K562 (cell line): ENCODE results near the gene FASTKD2. TPM values are rescaled to one million over a fixed set of nuclear protein-coding genes. Genes with fewer than 3 reads are reported as not detected.

Experiments
- ATAC-seq: fragments of 200-7000 bp; cut with Tn5 transposase; 3 replicates; pipeline ENCODE4 v1.9.1; 2020; ENCODE audit warnings: moderate library complexity
- BruUV-seq: library from RNA; stranded (reverse); fragments of 400-500 nt; replicated peaks from 2 replicates; lab custom pipeline; 2021; lab: Mats Ljungman, UMichigan
- CTCF ChIA-PET: fragments of 300-600 bp; formaldehyde crosslinking; extraction: SDS; loops from one replicate; lab custom pipeline; 2021; ENCODE audit warnings: low intra/inter-chr PET ratio; lab: Yijun Ruan, JAX
- POLR2A ChIA-PET: fragments of 300-600, 350-650 bp; sonication (Branson Sonifier 250); formaldehyde crosslinking; extraction: SDS; loops from one replicate; lab custom pipeline; 2021; ENCODE audit warnings: antibody characterized with exemption, inconsistent platforms; lab: Yijun Ruan, JAX
- DNase-seq, 4 experiments: peaks; one replicate each; pipeline versions ENCODE4 v3.0.0 to v3.0.0-alpha.2; 2011 to 2018; ENCODE audit warnings: low spot score in 3 of 4, mixed read lengths in 3 of 4; ENCODE audit errors: extremely low read depth in 1 of 4
- FAIRE-seq: peaks from 2 replicates; lab custom pipeline; 2011; peaks lifted over from hg19 to GRCh38; lab: Jason Lieb, UNC
- H2AFZ ChIP-seq: 2 replicates; pipeline ENCODE4 v1.6.0; 2011; ENCODE audit warnings: low read depth, low read length, control low read depth, inconsistent platforms
- H3K27ac ChIP-seq: fragments of 200-600 bp; 3 replicates; pipeline ENCODE4 v1.8.0; 2011; ENCODE audit warnings: low read depth, mild to moderate bottlenecking, control low read depth, inconsistent platforms, low read length, moderate library complexity, mixed read lengths; ENCODE audit errors: extremely low read depth
- H3K27me3 ChIP-seq, 2 experiments: fragments of 300-600 bp in 1 of 2; 2 replicates in 1 of 2; 3 replicates in 1 of 2; pipeline versions ENCODE4 v1.6.0 to v1.8.0; 2011; ENCODE audit warnings: inconsistent platforms in 2 of 2, low read length in 2 of 2, mild to moderate bottlenecking in 1 of 2, mixed read lengths in 1 of 2, moderate library complexity in 1 of 2; ENCODE audit not compliant: control insufficient read depth in 2 of 2, insufficient read depth in 2 of 2
- H3K36me3 ChIP-seq: fragments of 300-600 bp; 3 replicates; pipeline ENCODE4 v1.8.0; 2011; ENCODE audit warnings: mild to moderate bottlenecking, low read length, inconsistent platforms; ENCODE audit not compliant: control insufficient read depth, insufficient read depth
- H3K4me1 ChIP-seq, 2 experiments: fragments of 200-600 bp in 1 of 2; replicated peaks in 1 of 2; 2 replicates in 1 of 2; 3 replicates in 1 of 2; pipeline versions ENCODE4 v1.5.1 to v1.8.0; 2011; ENCODE audit warnings: inconsistent platforms in 2 of 2, low read length in 2 of 2, mild to moderate bottlenecking in 1 of 2, mixed read lengths in 1 of 2, moderate library complexity in 1 of 2; ENCODE audit not compliant: control insufficient read depth in 2 of 2, insufficient read depth in 2 of 2
- H3K4me2 ChIP-seq: 2 replicates; pipeline ENCODE4 v1.6.1; 2011; ENCODE audit warnings: low read length, control low read depth, inconsistent platforms, mixed read lengths; ENCODE audit not compliant: insufficient read depth
- H3K4me3 ChIP-seq: fragments of 200-600 bp; sonication (generic), shearing (Covaris generic); 2 replicates; pipeline ENCODE4 v1.5.1; 2016; ENCODE audit warnings: control low read depth, inconsistent platforms
- H3K79me2 ChIP-seq: fragments of 200-600 bp; 3 replicates; pipeline ENCODE4 v1.8.0; 2011; ENCODE audit warnings: low read length, inconsistent platforms; ENCODE audit not compliant: control insufficient read depth, insufficient read depth
- H3K9ac ChIP-seq, 2 experiments: 2 replicates each; pipeline versions ENCODE4 v1.6.0 to v1.6.1; 2011; ENCODE audit warnings: low read depth in 2 of 2, low read length in 2 of 2, control low read depth in 1 of 2, inconsistent platforms in 1 of 2, mild to moderate bottlenecking in 1 of 2, mixed read lengths in 1 of 2; ENCODE audit not compliant: insufficient read depth in 1 of 2
- H3K9me1 ChIP-seq: one replicate; pipeline ENCODE4 v1.6.0; 2011; ENCODE audit warnings: inconsistent platforms, mild to moderate bottlenecking, low read length, moderate library complexity; ENCODE audit not compliant: control insufficient read depth, insufficient read depth
- H3K9me3 ChIP-seq: replicated peaks from 2 replicates; pipeline ENCODE4 v1.5.1; 2011; ENCODE audit warnings: low read depth, low read length, inconsistent platforms; ENCODE audit not compliant: control insufficient read depth, insufficient read depth
- H4K20me1 ChIP-seq: replicated peaks from 2 replicates; pipeline ENCODE4 v1.6.1; 2011; ENCODE audit warnings: low read length, inconsistent platforms, mixed read lengths; ENCODE audit not compliant: control insufficient read depth, insufficient read depth
- BRD9 ChIP-seq: fragments of 450-650 bp; IDR thresholded peaks from 2 replicates; pipeline ENCODE4 v1.6.1; 2018; ENCODE audit warnings: low read depth; ENCODE audit not compliant: partially characterized antibody
- ERF ChIP-seq: fragments of 450-650 bp; formaldehyde crosslinking; IDR thresholded peaks from 2 replicates; pipeline ENCODE4 v1.4.0; 2020; ENCODE audit warnings: mild to moderate bottlenecking, mixed read lengths
- NFE2 ChIP-seq: IDR thresholded peaks from 2 replicates; pipeline ENCODE4 v1.6.1; 2014; ENCODE audit warnings: antibody characterized with exemption, low read depth
- RBM15 ChIP-seq: fragments of 200-400 bp; formaldehyde crosslinking; IDR thresholded peaks from 2 replicates; pipeline ENCODE4 v1.6.1; 2018; ENCODE audit warnings: mild to moderate bottlenecking, low read length, moderate library complexity; ENCODE audit not compliant: insufficient read depth
- SRF ChIP-seq, 2 experiments: fragments of 250-450, 450-650 bp in 1 of 2; sonication (Bioruptor Pico) in 1 of 2; sonication (generic) in 1 of 2; formaldehyde crosslinking; IDR thresholded peaks; 2 replicates each; pipeline versions ENCODE4 v1.5.0 to v1.5.1; 2020 to 2022; ENCODE audit warnings: mild to moderate bottlenecking in 1 of 2, missing genetic modification reagents in 1 of 2
- TRIM24 ChIP-seq, 2 experiments: fragments of 450-650 bp; IDR thresholded peaks; 2 replicates each; pipeline ENCODE4 v1.6.1; 2016
- ZNF586 ChIP-seq: fragments of 450-650 bp; formaldehyde crosslinking; conservative IDR thresholded peaks from 2 replicates; pipeline ENCODE4 v1.4.0; 2020; ENCODE audit warnings: mild to moderate bottlenecking, moderate library complexity
- WGBS: fragments of 100-300 bp; shearing (Covaris generic); methylation state at CpG from one replicate; pipeline ENCODE4 v1.1.6; 2016; ENCODE audit warnings: low coverage, mixed read lengths; ENCODE audit not compliant: insufficient coverage; ENCODE audit errors: missing lambda C conversion rate; 5-methylcytosine and 5-hydroxymethylcytosine counted together
- in situ Hi-C: fragments of 300-500 bp; cut with MboI; formaldehyde crosslinking; loops from 4 replicates; pipeline ENCODE4 v1.15.0; 2018; ENCODE audit warnings: inconsistent platforms, mixed read lengths
- intact Hi-C: fragments of 100-400 bp; cut with micrococcal nuclease; formaldehyde crosslinking; loops from 2 replicates; pipeline ENCODE4 v1.14.2; 2022
- polyA plus RNA-seq, 8 experiments: library from polyadenylated mRNA; depleted of rRNA in 4 of 8; stranded (reverse) in 5 of 8; unstranded in 3 of 8; fragments of >200 nt; fragmentation: Nextera tagmentation in 2 of 8; fragmentation: Illumina TruSeq in 1 of 8; extraction: Ambion mirVana in 2 of 8; extraction: Trizol in 1 of 8; gene quantifications; 2 replicates each; pipeline versions ENCODE4 v1.2.1 to v1.2.3, GENCODE V29; 2011 to 2014; ENCODE audit warnings: inconsistent platforms in 1 of 8, missing spikeins in 1 of 8
- total RNA-seq, 7 experiments: library from RNA; depleted of rRNA in 6 of 7; stranded (reverse); fragments of >200 nt in 6 of 7; fragmentation: Illumina TruSeq in 2 of 7; extraction: Trizol in 2 of 7; gene quantifications; 2 replicates each; pipeline versions ENCODE4 v1.2.1 to v1.2.3, GENCODE V29; 2011 to 2021; ENCODE audit warnings: low replicate concordance in 1 of 7
- TF ChIP-seq, protein P1 (sequence below): fragments of 450-650 bp; IDR thresholded peaks from 2 replicates; pipeline ENCODE4 v1.6.1; 2017; ENCODE audit warnings: antibody characterized with exemption, mild to moderate bottlenecking
- TF ChIP-seq, protein P2 (sequence below): fragments of 450-650 bp; formaldehyde crosslinking; IDR thresholded peaks from 2 replicates; pipeline ENCODE4 v1.4.0; 2020; ENCODE audit warnings: mild to moderate bottlenecking, mixed read lengths

The FASTKD2 gene
- total and polyA plus RNA-seq, 9 of the 15 experiments (the other 6 are each of a cell fraction or from before 2014, with no cell fraction given), result 20.8 to 90.6 (median 39.1) TPM

DNA sequence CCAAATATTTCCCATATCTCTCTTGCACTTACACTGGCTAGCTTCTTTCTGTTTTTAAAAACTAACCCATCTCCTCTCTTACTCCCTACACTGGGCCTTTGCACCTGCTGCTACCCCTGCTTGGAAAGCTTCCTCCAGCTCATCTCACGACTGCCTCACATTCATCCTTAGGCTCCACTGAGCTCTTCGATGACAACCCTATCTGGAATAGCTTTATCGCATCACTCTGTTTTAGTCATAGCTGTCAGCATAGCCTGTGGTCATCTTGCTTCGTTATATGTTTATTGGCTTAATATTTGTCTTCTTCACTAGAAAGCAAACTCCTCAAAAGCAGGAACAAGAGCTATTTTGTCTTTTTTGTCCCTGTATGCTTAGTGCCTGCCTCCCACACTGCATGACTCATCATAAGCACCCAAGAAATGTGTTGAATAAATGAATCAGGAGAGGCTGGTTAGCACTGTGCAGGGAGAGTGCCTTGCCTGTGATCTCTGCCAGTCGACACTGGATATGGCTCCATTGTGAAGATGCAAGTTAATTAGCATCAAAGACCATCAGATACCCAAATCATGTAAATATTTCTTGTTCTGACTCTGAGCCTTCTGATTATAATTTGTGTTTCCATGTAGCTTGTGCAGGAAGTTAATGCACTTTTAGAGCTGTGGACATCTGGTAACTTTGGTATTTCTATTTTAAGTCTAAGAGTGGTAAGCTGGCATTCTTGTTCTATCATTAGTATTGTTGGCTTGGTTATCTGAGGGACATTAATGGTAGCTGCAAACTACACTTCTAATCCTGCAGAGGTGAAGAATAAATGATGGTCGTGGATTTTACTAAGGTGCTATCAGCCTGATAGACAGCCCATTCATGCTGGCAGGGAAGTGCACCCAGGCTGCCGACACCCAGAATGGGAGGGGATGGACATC lies 36.9 kb upstream of the FASTKD2 start:
- Histone ChIP-seq H3K27ac (no peak overlapping the region), H3K9ac (no peak overlapping the region), H3K4me1 (no peaks in the 10 kb centered on the region), H3K27me3 (no peaks in the 10 kb centered on the region), H3K4me2 (no peak overlapping the region)
- peak in 1 of 4 experiments; percentile 3 for DNase-seq
- intact Hi-C loops, result no loop called here
- POLR2A ChIA-PET, result interaction anchor here (0.8 kb wide), 1 partner anchor 20 kb away, joined by 3 read pairs; no protein-coding TSS in a partner anchor
- TF ChIP-seq NFE2 (0 out of 2 replicates have a peak, but pooled peaks have one; percentile 17), SRF (CRISPR knock-in tag; IDR thresholded peaks at IDR 0.05) (no peak)
- TF ChIP-seq, all 486 proteins: peak for 1
- H3K9me3 ChIP-seq, result no peaks in the 10 kb centered on the region
- H3K36me3 ChIP-seq, result no peaks in the 10 kb centered on the region
- H2AFZ ChIP-seq, result no peak overlapping the region
- FAIRE-seq (no peak), ATAC-seq (no peak)
- CTCF ChIA-PET, result no interaction called here
- in situ Hi-C loops, result no loop called here
- H3K4me3 ChIP-seq, result no peak overlapping the region
- no peaks in the 10 kb centered on the region for H3K9me1 ChIP-seq
- H4K20me1 ChIP-seq, result no peaks in the 10 kb centered on the region
- H3K79me2 ChIP-seq, result no peaks in the 10 kb centered on the region
- BruUV-seq, result no TSS peak
- WGBS, result 0% methylated on average over 6 of the region's 7 CpGs

DNA sequence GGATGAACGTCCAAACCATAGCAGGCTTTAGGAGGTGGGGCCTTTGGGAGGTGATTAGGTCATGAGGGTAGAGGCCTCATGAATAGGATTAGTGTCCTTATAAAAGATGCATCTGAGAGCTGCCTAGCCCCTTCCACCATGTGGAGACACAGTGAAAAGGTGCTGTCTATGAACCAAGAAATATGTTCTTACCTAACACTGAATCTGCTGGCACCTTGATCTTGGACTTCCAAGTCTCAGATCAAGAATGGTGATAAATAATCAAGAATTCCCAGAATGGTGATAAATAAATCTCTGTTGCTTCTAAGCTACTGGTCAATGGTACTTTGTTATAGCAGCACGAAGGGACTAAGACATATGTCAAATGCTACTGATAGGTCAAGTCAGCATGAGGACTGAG lies 32.1 kb upstream of the FASTKD2 start:
- no peak overlapping the region for H3K27ac ChIP-seq
- H3K4me3 ChIP-seq, result no peak overlapping the region
- H3K27me3 ChIP-seq, result no peaks in the 10 kb centered on the region
- ChIA-PET POLR2A (no interaction called here), CTCF (no interaction called here)
- intact Hi-C loops (no loop called here), in situ Hi-C loops (no loop called here)
- DNase-seq, result no peak
- H4K20me1 ChIP-seq, result no peaks in the 10 kb centered on the region
- WGBS, result 0% methylated on average over 2 of the region's 2 CpGs
- no peak for ATAC-seq
- H3K79me2 ChIP-seq, result no peaks in the 10 kb centered on the region
- no peaks in the 10 kb centered on the region for H3K36me3 ChIP-seq
- no peaks in the 10 kb centered on the region for H3K9me3 ChIP-seq
- BruUV-seq, result no TSS peak
- no peaks in the 10 kb centered on the region for H3K9me1 ChIP-seq
- no peaks in the 10 kb centered on the region for H3K4me1 ChIP-seq
- no peak overlapping the region for H2AFZ ChIP-seq
- FAIRE-seq, result no peak
- no peak overlapping the region for H3K4me2 ChIP-seq
- no peak overlapping the region for H3K9ac ChIP-seq
- TF ChIP-seq ZNF586, result no peak
- TF ChIP-seq, protein P1, sequence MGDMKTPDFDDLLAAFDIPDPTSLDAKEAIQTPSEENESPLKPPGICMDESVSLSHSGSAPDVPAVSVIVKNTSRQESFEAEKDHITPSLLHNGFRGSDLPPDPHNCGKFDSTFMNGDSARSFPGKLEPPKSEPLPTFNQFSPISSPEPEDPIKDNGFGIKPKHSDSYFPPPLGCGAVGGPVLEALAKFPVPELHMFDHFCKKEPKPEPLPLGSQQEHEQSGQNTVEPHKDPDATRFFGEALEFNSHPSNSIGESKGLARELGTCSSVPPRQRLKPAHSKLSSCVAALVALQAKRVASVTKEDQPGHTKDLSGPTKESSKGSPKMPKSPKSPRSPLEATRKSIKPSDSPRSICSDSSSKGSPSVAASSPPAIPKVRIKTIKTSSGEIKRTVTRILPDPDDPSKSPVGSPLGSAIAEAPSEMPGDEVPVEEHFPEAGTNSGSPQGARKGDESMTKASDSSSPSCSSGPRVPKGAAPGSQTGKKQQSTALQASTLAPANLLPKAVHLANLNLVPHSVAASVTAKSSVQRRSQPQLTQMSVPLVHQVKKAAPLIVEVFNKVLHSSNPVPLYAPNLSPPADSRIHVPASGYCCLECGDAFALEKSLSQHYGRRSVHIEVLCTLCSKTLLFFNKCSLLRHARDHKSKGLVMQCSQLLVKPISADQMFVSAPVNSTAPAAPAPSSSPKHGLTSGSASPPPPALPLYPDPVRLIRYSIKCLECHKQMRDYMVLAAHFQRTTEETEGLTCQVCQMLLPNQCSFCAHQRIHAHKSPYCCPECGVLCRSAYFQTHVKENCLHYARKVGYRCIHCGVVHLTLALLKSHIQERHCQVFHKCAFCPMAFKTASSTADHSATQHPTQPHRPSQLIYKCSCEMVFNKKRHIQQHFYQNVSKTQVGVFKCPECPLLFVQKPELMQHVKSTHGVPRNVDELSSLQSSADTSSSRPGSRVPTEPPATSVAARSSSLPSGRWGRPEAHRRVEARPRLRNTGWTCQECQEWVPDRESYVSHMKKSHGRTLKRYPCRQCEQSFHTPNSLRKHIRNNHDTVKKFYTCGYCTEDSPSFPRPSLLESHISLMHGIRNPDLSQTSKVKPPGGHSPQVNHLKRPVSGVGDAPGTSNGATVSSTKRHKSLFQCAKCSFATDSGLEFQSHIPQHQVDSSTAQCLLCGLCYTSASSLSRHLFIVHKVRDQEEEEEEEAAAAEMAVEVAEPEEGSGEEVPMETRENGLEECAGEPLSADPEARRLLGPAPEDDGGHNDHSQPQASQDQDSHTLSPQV, result no peak
- no peak for TF ChIP-seq BRD9
- no peak for TF ChIP-seq TRIM24 (IDR thresholded peaks at IDR 0.05)
- no peak for TF ChIP-seq ERF (CRISPR knock-in tag)
- TF ChIP-seq RBM15, result no peak
- TF ChIP-seq, protein P2, sequence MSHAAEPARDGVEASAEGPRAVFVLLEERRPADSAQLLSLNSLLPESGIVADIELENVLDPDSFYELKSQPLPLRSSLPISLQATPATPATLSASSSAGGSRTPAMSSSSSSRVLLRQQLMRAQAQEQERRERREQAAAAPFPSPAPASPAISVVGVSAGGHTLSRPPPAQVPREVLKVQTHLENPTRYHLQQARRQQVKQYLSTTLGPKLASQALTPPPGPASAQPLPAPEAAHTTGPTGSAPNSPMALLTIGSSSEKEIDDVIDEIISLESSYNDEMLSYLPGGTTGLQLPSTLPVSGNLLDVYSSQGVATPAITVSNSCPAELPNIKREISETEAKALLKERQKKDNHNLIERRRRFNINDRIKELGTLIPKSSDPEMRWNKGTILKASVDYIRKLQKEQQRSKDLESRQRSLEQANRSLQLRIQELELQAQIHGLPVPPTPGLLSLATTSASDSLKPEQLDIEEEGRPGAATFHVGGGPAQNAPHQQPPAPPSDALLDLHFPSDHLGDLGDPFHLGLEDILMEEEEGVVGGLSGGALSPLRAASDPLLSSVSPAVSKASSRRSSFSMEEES (CRISPR knock-in tag), result no peak
